ENCODE results near the gene FARP1.

GRCh38 chr13:98313023-98313921 lies 170.4 kb downstream of the FARP1 start:
- no peak for TF ChIP-seq POLR2AphosphoS5 (IDR thresholded peaks at IDR 0.05; ENCODE audit: insufficient read depth in 1 of 2, low read depth in 1 of 2)
- TF ChIP-seq CTCF (IDR thresholded peaks at IDR 0.05): no peak
- no peak for TF ChIP-seq POLR2A (IDR thresholded peaks at IDR 0.05)
